Measurements from ENCODE around the gene DYRK1B. TPM values are rescaled to one million over a fixed set of nuclear protein-coding genes. Genes with fewer than 3 reads are reported as not detected.

Gene DYRK1B
- total and polyA plus RNA-seq, 2 donors from 2014 or later: 18.9 to 28.9 TPM

- Histone ChIP-seq H3K27ac (ENCODE audit: low read depth in 2 of 2, low read length in 2 of 2) (no peak overlapping the region), H3K9ac (ENCODE audit: low read length in 3 of 3) (no peak overlapping the region), H3K27me3 (ENCODE audit: control insufficient read depth, insufficient read depth, low read length) (no peaks in the 10 kb centered on the region), H3K36me3 (ENCODE audit: control insufficient read depth in 2 of 3, insufficient read depth in 3 of 3, low read length in 3 of 3) (no peaks in the 10 kb centered on the region), H3K4me3 (ENCODE audit: low read length in 3 of 3) (no peak overlapping the region), H3K4me1 (ENCODE audit: control insufficient read depth in 2 of 3, insufficient read depth in 2 of 3, low read depth in 1 of 3, low read length in 3 of 3) (peaks cover 5 to 10% (median 6%) of the 10 kb centered on the region in 3 donors), H3K9me3 (ENCODE audit: control insufficient read depth in 2 of 3, insufficient read depth in 1 of 3, low read length in 3 of 3) (no peaks in the 10 kb centered on the region)
- FAIRE-seq (no peak), DNase-seq (no peak)
- intact Hi-C loops (cut with DNase I): no loop called here
- TF ChIP-seq CTCF (IDR thresholded peaks at IDR 0.05; ENCODE audit: borderline replicate concordance, extremely low read depth, insufficient read depth): no peak
Measured at GRCh38 chr19:39847525-39847924, 13.6 kb upstream of the DYRK1B start.

GRCh38 chr19:39846678-39847486 lies 12.9 kb upstream of the DYRK1B start:
- Histone ChIP-seq H3K4me1 (ENCODE audit: control insufficient read depth in 2 of 3, insufficient read depth in 2 of 3, low read depth in 1 of 3, low read length in 3 of 3) (peaks cover 5 to 11% (median 6%) of the 10 kb centered on the region in 3 donors), H3K36me3 (ENCODE audit: control insufficient read depth in 2 of 3, insufficient read depth in 3 of 3, low read length in 3 of 3) (no peaks in the 10 kb centered on the region), H3K27me3 (ENCODE audit: control insufficient read depth, insufficient read depth, low read length) (no peaks in the 10 kb centered on the region), H3K9me3 (ENCODE audit: control insufficient read depth in 2 of 3, insufficient read depth in 1 of 3, low read length in 3 of 3) (no peaks in the 10 kb centered on the region), H3K27ac (ENCODE audit: low read depth in 2 of 2, low read length in 2 of 2) (peak overlapping the region; percentile 79 to 89), H3K9ac (ENCODE audit: low read length in 3 of 3) (peak overlapping the region; percentile 71 to 93 (median 85)), H3K4me3 (ENCODE audit: low read length in 3 of 3) (peak overlapping the region; percentile 70 to 90 (median 84))
- no peak for TF ChIP-seq CTCF (IDR thresholded peaks at IDR 0.05; ENCODE audit: borderline replicate concordance, extremely low read depth, insufficient read depth)
- no peak for FAIRE-seq
- intact Hi-C loops (cut with DNase I): no loop called here
- DNase-seq: no peak

- Histone ChIP-seq H3K36me3 (ENCODE audit: control insufficient read depth in 2 of 3, insufficient read depth in 3 of 3, low read length in 3 of 3) (no peaks in the 10 kb centered on the region), H3K27me3 (ENCODE audit: control insufficient read depth, insufficient read depth, low read length) (no peaks in the 10 kb centered on the region), H3K27ac (ENCODE audit: low read depth in 2 of 2, low read length in 2 of 2) (peak within 1 kb of the TSS; percentile 79 to 89), H3K4me1 (ENCODE audit: control insufficient read depth in 2 of 3, insufficient read depth in 2 of 3, low read depth in 1 of 3, low read length in 3 of 3) (peaks cover 5 to 11% (median 6%) of the 10 kb centered on the region in 3 donors), H3K9me3 (ENCODE audit: control insufficient read depth in 2 of 3, insufficient read depth in 1 of 3, low read length in 3 of 3) (no peaks in the 10 kb centered on the region), H3K4me3 (ENCODE audit: low read length in 3 of 3) (peak within 1 kb of the TSS; percentile 84 to 90 (median 86)), H3K9ac (ENCODE audit: low read length in 3 of 3) (peak within 1 kb of the TSS; percentile 73 to 93 (median 85))
- FAIRE-seq (no peak), DNase-seq (peak; percentile 96 to 98 (median 97))
- no peak for TF ChIP-seq CTCF (IDR thresholded peaks at IDR 0.05; ENCODE audit: borderline replicate concordance, extremely low read depth, insufficient read depth)
- intact Hi-C loops (cut with DNase I): no loop called here
Measured at GRCh38 chr19:39845933-39846677, 12.1 kb upstream of the DYRK1B start, which contains the start of gene FBL. FBL (minus strand) TSS chr19:39846379; CDS start chr19:39846300, 79 bp downstream.
